Lower lobe of right lung (tissue), 2 donors: ENCODE results near the gene STON2. TPM values are rescaled to one million over a fixed set of nuclear protein-coding genes. Genes with fewer than 3 reads are reported as not detected.

Experiments
- ATAC-seq, 2 donors: fragments of 200-7000 bp; cut with Tn5 transposase; one replicate each; pipeline ENCODE4 v1.9.1; 2020 to 2022; ENCODE audit warnings: mild to moderate bottlenecking in 2 of 2, moderate library complexity in 2 of 2
- DNase-seq: peaks from one replicate; pipeline ENCODE4 v3.0.0-alpha.2; 2020
- H3K27ac ChIP-seq: fragments of 200-600 bp; one replicate; pipeline ENCODE4 v1.8.0; 2022
- H3K27me3 ChIP-seq: fragments of 200-600 bp; one replicate; pipeline ENCODE4 v1.8.0; 2022; ENCODE audit warnings: low read depth
- H3K36me3 ChIP-seq: fragments of 200-600 bp; one replicate; pipeline ENCODE4 v1.8.0; 2022; ENCODE audit warnings: mild to moderate bottlenecking
- H3K4me1 ChIP-seq: fragments of 200-600 bp; one replicate; pipeline ENCODE4 v1.8.0; 2022
- H3K4me3 ChIP-seq: fragments of 200-600 bp; one replicate; pipeline ENCODE4 v1.8.0; 2022; ENCODE audit warnings: mild to moderate bottlenecking
- H3K9me3 ChIP-seq: fragments of 200-600 bp; one replicate; pipeline ENCODE4 v1.8.0; 2022
- intact Hi-C: fragments of 100-400 bp; cut with DNase I; formaldehyde crosslinking; loops from one replicate; pipeline ENCODE4 v1.11.0; 2022
- total RNA-seq: library from RNA; stranded (reverse); fragmentation: NEBNext Ultra II Directional; extraction: Animal tissue kit (Norgen Biotek cat#: 25700); gene quantifications from one replicate; pipeline ENCODE4 v1.2.1, GENCODE V29; 2021
- TF ChIP-seq, protein P1 (sequence below): fragments of 200-600 bp; IDR thresholded peaks from one replicate; pipeline ENCODE4 v1.8.0; 2022; ENCODE audit warnings: antibody characterized with exemption, mild to moderate bottlenecking
- donor health status: DM: no; HTN: yes; CAD: no; lungs with severe emphysema.

STON2 gene
- total RNA-seq, 1 donor from 2014 or later = 34.3 TPM

DNA sequence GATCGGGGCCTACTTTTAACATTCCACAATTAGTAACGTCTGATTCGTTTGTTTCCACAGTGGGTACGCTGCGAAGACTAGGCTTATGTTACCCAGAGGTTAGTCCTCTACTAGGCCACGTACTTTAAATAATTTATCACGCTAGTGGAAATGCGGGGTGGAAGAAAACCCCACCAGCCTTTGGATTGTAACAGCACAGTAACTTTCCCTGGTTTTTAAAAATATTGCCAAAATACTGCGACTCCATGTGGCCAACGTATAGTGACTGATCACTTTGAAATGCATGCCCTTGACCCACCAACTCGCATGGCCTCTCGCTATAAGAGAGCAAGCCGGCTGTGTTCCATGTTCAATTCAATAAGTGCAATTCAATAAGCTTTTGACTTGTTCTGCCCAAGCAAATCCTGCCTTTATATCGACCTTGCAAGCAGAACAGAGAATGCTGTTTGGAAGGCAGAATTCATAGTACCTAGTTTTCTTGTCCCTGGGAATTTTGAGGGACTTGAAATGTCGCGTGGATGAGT lies 178.5 kb downstream of the STON2 start:
- Histone ChIP-seq H3K27me3 (no peaks in the 10 kb centered on the region), H3K4me3 (peak overlapping the region; percentile 83), H3K36me3 (no peaks in the 10 kb centered on the region), H3K4me1 (peaks cover 29% of the 10 kb centered on the region), H3K9me3 (no peaks in the 10 kb centered on the region), H3K27ac (peak overlapping the region; percentile 99)
- no peak for DNase-seq
- intact Hi-C loops = no loop called here
- no peak for ATAC-seq
- TF ChIP-seq, protein P1, sequence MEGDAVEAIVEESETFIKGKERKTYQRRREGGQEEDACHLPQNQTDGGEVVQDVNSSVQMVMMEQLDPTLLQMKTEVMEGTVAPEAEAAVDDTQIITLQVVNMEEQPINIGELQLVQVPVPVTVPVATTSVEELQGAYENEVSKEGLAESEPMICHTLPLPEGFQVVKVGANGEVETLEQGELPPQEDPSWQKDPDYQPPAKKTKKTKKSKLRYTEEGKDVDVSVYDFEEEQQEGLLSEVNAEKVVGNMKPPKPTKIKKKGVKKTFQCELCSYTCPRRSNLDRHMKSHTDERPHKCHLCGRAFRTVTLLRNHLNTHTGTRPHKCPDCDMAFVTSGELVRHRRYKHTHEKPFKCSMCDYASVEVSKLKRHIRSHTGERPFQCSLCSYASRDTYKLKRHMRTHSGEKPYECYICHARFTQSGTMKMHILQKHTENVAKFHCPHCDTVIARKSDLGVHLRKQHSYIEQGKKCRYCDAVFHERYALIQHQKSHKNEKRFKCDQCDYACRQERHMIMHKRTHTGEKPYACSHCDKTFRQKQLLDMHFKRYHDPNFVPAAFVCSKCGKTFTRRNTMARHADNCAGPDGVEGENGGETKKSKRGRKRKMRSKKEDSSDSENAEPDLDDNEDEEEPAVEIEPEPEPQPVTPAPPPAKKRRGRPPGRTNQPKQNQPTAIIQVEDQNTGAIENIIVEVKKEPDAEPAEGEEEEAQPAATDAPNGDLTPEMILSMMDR = no peak

DNA sequence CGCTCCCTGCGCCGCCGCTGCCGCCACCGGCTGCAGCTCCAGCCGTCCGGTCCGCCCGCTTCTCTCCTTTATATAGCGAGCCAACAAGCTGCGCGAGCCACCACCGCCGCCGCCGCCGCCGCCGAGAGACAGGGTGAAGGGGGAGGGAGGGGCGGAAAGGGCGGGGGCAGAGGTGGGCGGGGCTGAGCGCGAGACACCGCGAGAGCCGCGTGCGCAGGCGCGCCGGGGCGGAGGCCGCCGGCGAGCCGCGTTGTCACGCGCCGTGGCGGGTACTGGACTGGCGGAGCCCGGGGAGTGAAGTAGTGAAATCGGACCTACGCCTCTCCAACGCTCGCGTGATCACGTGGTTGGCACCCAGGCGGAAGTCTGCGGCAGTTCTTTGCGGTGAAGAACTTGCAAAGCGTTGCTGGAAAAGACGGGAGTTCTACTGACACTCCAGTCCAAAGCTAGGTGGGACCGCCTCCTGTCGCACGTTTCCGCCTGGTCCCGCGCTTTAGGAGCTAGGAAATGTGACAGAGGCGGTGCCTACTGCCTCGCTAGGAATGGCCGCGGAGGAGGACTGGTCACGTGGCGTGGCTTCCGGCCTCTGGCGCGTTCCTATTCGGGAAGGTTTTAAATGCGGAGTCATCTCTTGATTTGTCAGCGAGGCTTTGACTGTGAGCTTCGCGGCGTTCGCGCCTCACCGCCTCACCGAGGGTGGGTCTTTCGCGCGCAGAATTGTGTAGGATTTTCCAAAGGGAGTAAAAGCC lies 179.1 kb downstream of the STON2 start, which contains the start of gene GTF2A1:
Gene GTF2A1 (minus strand): TSS at position 130 of the 749 bp plus-strand sequence. CDS start 441 bp downstream, outside the sequence.
- Histone ChIP-seq H3K27ac (peak within 1 kb of the TSS; percentile 99), H3K27me3 (no peaks in the 10 kb centered on the region), H3K4me3 (peak within 1 kb of the TSS; percentile 83), H3K36me3 (peaks cover 2% of the 10 kb centered on the region), H3K4me1 (peaks cover 29% of the 10 kb centered on the region), H3K9me3 (no peaks in the 10 kb centered on the region)
- TF ChIP-seq, protein P1 = no peak
- DNase-seq (peak; percentile 97), ATAC-seq (peak; percentile 95 to 98)
- intact Hi-C loops = no loop called here

DNA sequence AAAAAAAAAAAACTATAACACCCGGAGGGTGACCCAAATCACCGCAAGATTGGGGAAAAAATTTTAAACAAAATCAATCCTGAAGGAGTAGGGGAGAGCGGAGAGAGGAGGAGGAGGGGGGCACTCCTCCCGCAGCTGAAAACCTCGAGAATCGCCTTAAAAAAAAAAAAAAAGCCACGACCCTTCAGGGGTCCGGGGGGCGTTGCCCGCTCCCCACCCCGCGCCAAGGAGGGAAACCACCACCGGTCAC lies 179.6 kb downstream of the STON2 start:
- Histone ChIP-seq H3K27ac (peak overlapping the region; percentile 99), H3K36me3 (peaks cover 7% of the 10 kb centered on the region), H3K27me3 (no peaks in the 10 kb centered on the region), H3K9me3 (no peaks in the 10 kb centered on the region), H3K4me3 (peak overlapping the region; percentile 83), H3K4me1 (peaks cover 29% of the 10 kb centered on the region)
- TF ChIP-seq, protein P1 = no peak
- ATAC-seq (no peak), DNase-seq (no peak)
- intact Hi-C loops = no loop called here

DNA sequence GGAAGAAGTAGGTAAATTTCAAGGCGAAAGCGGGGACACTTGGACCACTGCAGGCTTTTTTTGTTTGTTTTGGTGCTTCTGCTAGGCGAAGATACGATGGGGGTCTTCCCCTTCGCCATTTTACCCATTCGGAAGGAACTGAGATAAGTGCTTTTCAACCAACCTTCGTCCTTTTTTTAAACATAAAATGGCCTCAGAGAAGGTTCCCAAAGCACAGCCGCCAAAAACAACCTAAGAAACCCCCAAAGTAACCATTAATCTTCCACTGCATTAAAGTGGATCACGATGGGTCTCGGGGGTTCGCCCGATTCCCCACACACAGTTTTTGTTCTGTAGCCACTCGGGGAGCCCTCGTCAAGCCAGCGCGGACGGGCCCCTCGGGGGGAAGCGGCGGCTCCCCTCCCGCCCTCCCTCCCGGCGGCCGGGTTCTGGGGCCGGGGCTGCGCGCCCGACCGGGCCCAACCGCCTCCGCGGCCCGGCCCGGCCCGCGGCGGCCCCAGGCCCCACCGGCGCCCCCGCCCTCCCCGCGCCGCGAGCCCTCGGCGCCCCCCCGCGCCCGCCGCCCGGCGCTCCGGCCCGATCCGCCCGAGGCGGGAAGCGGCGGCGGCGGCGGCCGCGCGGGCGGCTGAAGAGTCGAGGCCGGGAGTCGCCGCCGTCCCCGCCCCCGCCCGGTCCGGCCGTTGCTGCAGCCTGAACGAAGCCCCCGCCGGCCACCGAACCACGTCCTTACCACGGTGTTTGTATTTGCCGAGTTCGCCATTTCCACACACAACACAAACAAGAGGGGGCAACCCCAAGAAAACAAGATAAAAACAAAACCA lies 180.2 kb downstream of the STON2 start:
- DNase-seq (peak; percentile 69), ATAC-seq (peak; percentile 2 to 20)
- H3K4me3 ChIP-seq = peak overlapping the region; percentile 83
- H3K4me1 ChIP-seq = peaks cover 29% of the 10 kb centered on the region
- H3K27ac ChIP-seq = peak overlapping the region; percentile 99
- intact Hi-C loops = no loop called here
- H3K9me3 ChIP-seq = no peaks in the 10 kb centered on the region
- TF ChIP-seq, protein P1 = no peak
- H3K36me3 ChIP-seq = peaks cover 12% of the 10 kb centered on the region
- no peaks in the 10 kb centered on the region for H3K27me3 ChIP-seq

DNA sequence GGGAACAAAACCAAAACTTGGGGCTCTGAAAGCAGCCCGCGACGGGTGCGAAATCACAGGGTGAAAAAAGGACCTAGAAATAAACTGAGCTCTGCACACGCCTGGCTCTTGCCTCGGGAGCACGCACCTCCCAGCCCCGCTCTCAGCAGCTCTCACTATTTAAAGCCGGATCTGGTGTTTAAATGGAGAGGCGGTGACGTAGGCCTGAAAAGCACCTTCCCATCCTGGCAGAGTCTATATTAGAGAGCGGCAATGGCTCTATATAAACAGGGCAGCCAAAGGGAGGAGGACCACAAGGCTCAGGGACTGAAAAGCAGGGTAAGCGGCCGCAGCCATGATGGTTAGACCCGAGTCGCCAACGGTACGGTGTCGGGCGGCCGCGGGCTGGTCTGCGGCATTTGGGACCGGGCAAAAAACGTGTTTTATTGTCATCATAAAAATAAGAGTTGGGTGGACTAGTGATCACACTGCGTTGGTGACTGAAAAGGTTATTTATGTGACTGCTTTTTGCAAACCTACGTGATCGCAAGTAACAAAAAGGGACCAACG lies 180.8 kb downstream of the STON2 start:
- Histone ChIP-seq H3K4me3 (peak overlapping the region; percentile 83), H3K27me3 (no peaks in the 10 kb centered on the region), H3K27ac (peak overlapping the region; percentile 99), H3K4me1 (peaks cover 29% of the 10 kb centered on the region), H3K36me3 (peaks cover 19% of the 10 kb centered on the region), H3K9me3 (no peaks in the 10 kb centered on the region)
- DNase-seq = peak; percentile 91
- peak; percentile 84 to 85 for ATAC-seq
- TF ChIP-seq, protein P1 = no peak
- intact Hi-C loops = no loop called here
